IPS-NIHi7 (cell line): Measurements from ENCODE around the gene PDE6A.

Experiments used
- DNase-seq: peaks from one replicate; pipeline ENCODE4 v3.0.0; 2012; ENCODE audit warnings: mixed read lengths; ENCODE audit errors: extremely low spot score

Gene PDE6A

GRCh38 chr5:149838881-149839739 lies 105.5 kb downstream of the PDE6A start:
- DNase-seq = no peak

GRCh38 chr5:149837680-149838269 lies 106.8 kb downstream of the PDE6A start:
- peak; percentile 94 for DNase-seq

- no peak for DNase-seq
Observed at GRCh38 chr5:149836451-149837139, 108.0 kb downstream of the PDE6A start.

GRCh38 chr5:149834246-149834855 lies 110.2 kb downstream of the PDE6A start:
- DNase-seq = peak; percentile 75

GRCh38 chr5:149833116-149833827 lies 111.3 kb downstream of the PDE6A start:
- no peak for DNase-seq

- no peak for DNase-seq
Observed at GRCh38 chr5:149832636-149833035, 112.0 kb downstream of the PDE6A start.

- DNase-seq = no peak
Observed at GRCh38 chr5:149831492-149831891, 113.1 kb downstream of the PDE6A start.

GRCh38 chr5:149830579-149830978 lies 114.0 kb downstream of the PDE6A start:
- DNase-seq = no peak

GRCh38 chr5:149829954-149830353 lies 114.6 kb downstream of the PDE6A start:
- DNase-seq = no peak

- peak; percentile 92 for DNase-seq
Observed at GRCh38 chr5:149828161-149829011, 116.2 kb downstream of the PDE6A start.

GRCh38 chr5:149827546-149827945 lies 117.0 kb downstream of the PDE6A start:
- no peak for DNase-seq

- DNase-seq = no peak
Observed at GRCh38 chr5:149827086-149827485, 117.5 kb downstream of the PDE6A start.

- no peak for DNase-seq
Observed at GRCh38 chr5:149826574-149826973, 118.0 kb downstream of the PDE6A start.

GRCh38 chr5:149824846-149825245 lies 119.7 kb downstream of the PDE6A start:
- no peak for DNase-seq

- no peak for DNase-seq
Observed at GRCh38 chr5:149824120-149824519, 120.5 kb downstream of the PDE6A start.

- DNase-seq = no peak
Observed at GRCh38 chr5:149823375-149823774, 121.2 kb downstream of the PDE6A start.

- DNase-seq = no peak
Observed at GRCh38 chr5:149822301-149822700, 122.3 kb downstream of the PDE6A start.

- DNase-seq = no peak
Observed at GRCh38 chr5:149820536-149821510, 123.8 kb downstream of the PDE6A start.

GRCh38 chr5:149820012-149820411 lies 124.6 kb downstream of the PDE6A start:
- no peak for DNase-seq
